ENCODE results near the gene C17orf58.
"Not testable (repeated sequence)": the region's sequence is repeated elsewhere in the genome, so short reads cannot be mapped to it uniquely, and the experiment has no call there.

The C17orf58 gene

DNA sequence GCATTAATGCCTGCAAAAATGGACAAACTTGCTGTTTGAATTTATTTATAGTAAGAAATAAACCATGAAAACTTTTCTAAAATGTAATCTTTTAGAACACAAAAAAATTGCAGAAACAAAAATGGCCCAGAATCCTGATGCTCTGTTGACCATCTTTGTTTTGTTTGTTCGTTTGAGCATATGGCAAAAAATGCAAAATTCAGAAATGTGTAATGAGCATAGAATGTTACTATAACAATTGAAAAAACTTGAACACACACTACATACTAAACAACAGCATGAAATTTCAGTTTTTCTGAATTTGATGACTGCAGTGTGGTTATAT is 38.1 kb upstream of the C17orf58 start:
- H3K79me2 ChIP-seq (ENCODE audit: insufficient read depth, low read depth) = peaks cover 39% of the 10 kb centered on the region
- no peaks in the 10 kb centered on the region for H3K27me3 ChIP-seq (ENCODE audit: insufficient read depth, low read depth)
- peaks cover 15% of the 10 kb centered on the region; the same call in 1 of the 2 replicates for H3K36me3 ChIP-seq (ENCODE audit: insufficient read depth)
- H3K4me3 ChIP-seq (IDR thresholded peaks at IDR 0.05; ENCODE audit: insufficient read depth, low read depth, low read length) = no peak overlapping the region
- TF ChIP-seq CTCF (conservative IDR thresholded peaks at IDR 0.05; ENCODE audit: low read depth, low read length) = no peak
- H3K4me2 ChIP-seq = peak overlapping the region; percentile 69
- peaks cover 24% of the 10 kb centered on the region for H3K4me1 ChIP-seq (ENCODE audit: low read depth, poor library complexity, severe bottlenecking)
- H3K27ac ChIP-seq = no peak overlapping the region
- H4K20me1 ChIP-seq (ENCODE audit: insufficient read depth) = peaks cover 7% of the 10 kb centered on the region; the same call in 1 of the 2 replicates
- no peak overlapping the region for H3K9ac ChIP-seq
- peak overlapping the region; percentile 28 for H2AFZ ChIP-seq (ENCODE audit: low read depth)

GRCh38 chr17:68033636-68034451 is 37.6 kb upstream of the C17orf58 start:
- Histone ChIP-seq H3K4me3 (IDR thresholded peaks at IDR 0.05; ENCODE audit: insufficient read depth, low read depth, low read length) (no peak overlapping the region), H3K4me2 (no peak overlapping the region), H3K79me2 (ENCODE audit: insufficient read depth, low read depth) (peaks cover 34% of the 10 kb centered on the region), H3K27ac (no peak overlapping the region), H3K36me3 (ENCODE audit: insufficient read depth) (peaks cover 13% of the 10 kb centered on the region; the same call in 1 of the 2 replicates), H3K27me3 (ENCODE audit: insufficient read depth, low read depth) (no peaks in the 10 kb centered on the region), H4K20me1 (ENCODE audit: insufficient read depth) (peaks cover 7% of the 10 kb centered on the region; the same call in 1 of the 2 replicates), H3K4me1 (ENCODE audit: low read depth, poor library complexity, severe bottlenecking) (peaks cover 24% of the 10 kb centered on the region), H2AFZ (ENCODE audit: low read depth) (peak overlapping the region; percentile 28; the same call in 1 of the 2 replicates), H3K9ac (no peak overlapping the region)
- no peak for TF ChIP-seq CTCF (conservative IDR thresholded peaks at IDR 0.05; ENCODE audit: low read depth, low read length)

DNA sequence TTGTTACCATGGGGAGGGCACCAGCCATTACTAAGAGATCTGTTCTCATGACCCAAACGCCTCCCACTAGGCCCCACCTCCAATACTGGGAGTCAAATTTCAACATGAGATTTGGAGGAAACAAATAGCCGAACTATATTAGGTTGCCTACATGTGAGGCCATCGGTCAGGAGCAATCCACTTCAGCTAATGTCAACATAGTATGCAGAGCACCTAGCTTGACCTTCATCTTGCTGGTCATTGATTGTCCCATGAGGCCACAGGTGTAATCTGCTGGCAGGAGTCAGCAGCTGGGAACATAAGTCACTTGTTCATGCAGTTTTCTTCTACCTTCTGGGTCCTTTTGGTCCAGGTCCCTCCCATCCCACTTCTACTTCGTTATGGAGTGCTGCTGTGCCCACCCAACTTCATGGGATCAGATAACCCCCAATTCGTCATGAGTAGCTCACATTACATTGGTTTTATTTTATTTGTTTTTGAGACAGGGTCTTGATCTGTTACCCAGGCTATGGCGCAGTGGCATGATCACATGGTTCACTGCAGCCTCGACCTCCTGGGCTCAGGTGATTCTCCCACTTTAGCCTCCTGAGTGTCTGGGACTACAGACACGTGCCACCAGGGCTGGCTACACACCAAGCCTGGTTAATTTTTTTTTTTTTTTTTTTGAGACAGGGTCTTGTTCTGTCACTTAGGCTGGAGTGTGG is 33.4 kb upstream of the C17orf58 start:
- Histone ChIP-seq H3K79me2 (ENCODE audit: insufficient read depth, low read depth) (no peaks in the 10 kb centered on the region), H2AFZ (ENCODE audit: low read depth) (no peak overlapping the region), H3K27ac (no peak overlapping the region), H3K27me3 (ENCODE audit: insufficient read depth, low read depth) (no peaks in the 10 kb centered on the region), H4K20me1 (ENCODE audit: insufficient read depth) (no peaks in the 10 kb centered on the region), H3K4me3 (IDR thresholded peaks at IDR 0.05; ENCODE audit: insufficient read depth, low read depth, low read length) (no peak overlapping the region), H3K36me3 (ENCODE audit: insufficient read depth) (no peaks in the 10 kb centered on the region), H3K4me1 (ENCODE audit: low read depth, poor library complexity, severe bottlenecking) (peaks cover 7% of the 10 kb centered on the region), H3K9ac (no peak overlapping the region), H3K4me2 (no peak overlapping the region)
- TF ChIP-seq CTCF (conservative IDR thresholded peaks at IDR 0.05; ENCODE audit: low read depth, low read length) = no peak

DNA sequence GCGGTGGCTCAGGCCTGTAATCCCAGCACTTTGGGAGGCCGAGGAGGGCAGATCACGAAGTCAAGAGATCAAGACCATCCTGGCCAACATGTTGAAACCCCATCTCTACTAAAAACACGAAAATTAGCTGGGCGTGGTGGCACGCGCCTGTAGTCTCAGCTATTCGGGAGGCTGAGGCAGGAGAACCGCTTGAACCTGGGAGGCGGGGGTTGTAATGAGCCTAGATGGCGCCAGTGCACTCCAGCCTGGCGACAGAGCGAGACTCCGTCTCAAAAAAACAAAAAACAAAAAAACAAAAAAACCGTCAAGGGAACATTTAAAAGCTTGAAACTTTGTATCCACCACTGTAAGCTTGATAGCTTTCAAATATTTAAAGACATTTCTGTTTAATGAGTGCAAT is 26.3 kb upstream of the C17orf58 start:
- not testable (repeated sequence) for H3K27me3 ChIP-seq (ENCODE audit: insufficient read depth, low read depth); H3K79me2 ChIP-seq (ENCODE audit: insufficient read depth, low read depth); H3K9ac ChIP-seq; H3K4me3 ChIP-seq (IDR thresholded peaks at IDR 0.05; ENCODE audit: insufficient read depth, low read depth, low read length); H3K36me3 ChIP-seq (ENCODE audit: insufficient read depth); H2AFZ ChIP-seq (ENCODE audit: low read depth); H3K4me2 ChIP-seq; H3K27ac ChIP-seq; H4K20me1 ChIP-seq (ENCODE audit: insufficient read depth)
- peaks cover 15% of the 10 kb centered on the region for H3K4me1 ChIP-seq (ENCODE audit: low read depth, poor library complexity, severe bottlenecking)

- Histone ChIP-seq H3K27me3 (ENCODE audit: insufficient read depth, low read depth) (no peaks in the 10 kb centered on the region), H3K27ac (no peak overlapping the region), H3K4me2 (no peak overlapping the region), H3K79me2 (ENCODE audit: insufficient read depth, low read depth) (no peaks in the 10 kb centered on the region), H3K4me1 (ENCODE audit: low read depth, poor library complexity, severe bottlenecking) (peaks cover 15% of the 10 kb centered on the region), H3K9ac (no peak overlapping the region), H2AFZ (ENCODE audit: low read depth) (no peak overlapping the region), H3K36me3 (ENCODE audit: insufficient read depth) (no peaks in the 10 kb centered on the region), H3K4me3 (IDR thresholded peaks at IDR 0.05; ENCODE audit: insufficient read depth, low read depth, low read length) (no peak overlapping the region), H4K20me1 (ENCODE audit: insufficient read depth) (no peaks in the 10 kb centered on the region)
- TF ChIP-seq CTCF (conservative IDR thresholded peaks at IDR 0.05; ENCODE audit: low read depth, low read length) = no peak
These were observed 25.7 kb upstream of the C17orf58 start for GRCh38 chr17:68021963-68022362.

DNA sequence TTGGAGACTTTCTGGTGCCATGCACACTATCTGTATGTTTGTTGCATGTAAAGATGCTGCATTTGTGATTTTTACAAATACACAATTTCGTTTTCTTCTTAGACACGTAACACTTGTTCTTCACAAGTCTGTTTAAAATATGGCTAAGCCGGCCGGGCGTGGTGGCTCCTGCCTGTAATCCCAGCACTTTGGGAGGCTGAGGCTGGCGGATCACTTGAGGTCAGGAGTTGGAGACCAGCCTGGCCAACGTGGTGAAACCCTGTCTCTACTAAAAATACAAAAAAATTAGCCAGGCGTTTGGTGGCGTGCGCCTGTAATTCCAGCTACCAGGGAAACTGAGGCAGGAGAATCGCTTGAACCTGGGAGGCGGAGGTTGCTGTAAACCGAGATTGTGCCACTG is 24.5 kb upstream of the C17orf58 start:
- not testable (repeated sequence) for H3K79me2 ChIP-seq (ENCODE audit: insufficient read depth, low read depth); H3K36me3 ChIP-seq (ENCODE audit: insufficient read depth); H4K20me1 ChIP-seq (ENCODE audit: insufficient read depth); H3K27me3 ChIP-seq (ENCODE audit: insufficient read depth, low read depth)
- Histone ChIP-seq H2AFZ (ENCODE audit: low read depth) (peak overlapping the region; percentile 82), H3K4me2 (peak overlapping the region; percentile 56), H3K4me3 (IDR thresholded peaks at IDR 0.05; ENCODE audit: insufficient read depth, low read depth, low read length) (peak overlapping the region; percentile 36), H3K4me1 (ENCODE audit: low read depth, poor library complexity, severe bottlenecking) (peaks cover 15% of the 10 kb centered on the region), H3K9ac (peak overlapping the region; percentile 66; the same call in 1 of the 2 replicates), H3K27ac (peak overlapping the region; percentile 68)
